Suprapubic skin (tissue), 4 donors: ENCODE data around the gene CNGA1.

Source experiments
- POLR2A ChIP-seq, 2 donors: fragments of 450-650 bp; IDR thresholded peaks; one replicate each; pipeline ENCODE4 v1.6.1; 2017; ENCODE audit warnings: antibody characterized with exemption in 2 of 2, mild to moderate bottlenecking in 2 of 2, moderate library complexity in 2 of 2
- POLR2AphosphoS5 ChIP-seq, 3 donors: sonication (generic); formaldehyde crosslinking; IDR thresholded peaks; one replicate each; pipeline ENCODE4 v1.6.1; 2017; ENCODE audit warnings: antibody characterized with exemption in 3 of 3
- TF ChIP-seq, protein P1 (sequence below), 2 donors: fragments of 200-600 bp in 1 of 2; fragments of 450-650 bp in 1 of 2; sonication (generic) in 1 of 2; IDR thresholded peaks; one replicate each; pipeline ENCODE4 v1.5.1; 2016 to 2019; ENCODE audit warnings: antibody characterized with exemption in 2 of 2, mild to moderate bottlenecking in 1 of 2, moderate library complexity in 1 of 2

GRCh38 chr4:47930971-47931804, 85.3 kb downstream of the CNGA1 start:
- TF ChIP-seq POLR2AphosphoS5 (IDR thresholded peaks at IDR 0.05) (no peak), POLR2A (IDR thresholded peaks at IDR 0.05) (no peak)
- TF ChIP-seq, protein P1, sequence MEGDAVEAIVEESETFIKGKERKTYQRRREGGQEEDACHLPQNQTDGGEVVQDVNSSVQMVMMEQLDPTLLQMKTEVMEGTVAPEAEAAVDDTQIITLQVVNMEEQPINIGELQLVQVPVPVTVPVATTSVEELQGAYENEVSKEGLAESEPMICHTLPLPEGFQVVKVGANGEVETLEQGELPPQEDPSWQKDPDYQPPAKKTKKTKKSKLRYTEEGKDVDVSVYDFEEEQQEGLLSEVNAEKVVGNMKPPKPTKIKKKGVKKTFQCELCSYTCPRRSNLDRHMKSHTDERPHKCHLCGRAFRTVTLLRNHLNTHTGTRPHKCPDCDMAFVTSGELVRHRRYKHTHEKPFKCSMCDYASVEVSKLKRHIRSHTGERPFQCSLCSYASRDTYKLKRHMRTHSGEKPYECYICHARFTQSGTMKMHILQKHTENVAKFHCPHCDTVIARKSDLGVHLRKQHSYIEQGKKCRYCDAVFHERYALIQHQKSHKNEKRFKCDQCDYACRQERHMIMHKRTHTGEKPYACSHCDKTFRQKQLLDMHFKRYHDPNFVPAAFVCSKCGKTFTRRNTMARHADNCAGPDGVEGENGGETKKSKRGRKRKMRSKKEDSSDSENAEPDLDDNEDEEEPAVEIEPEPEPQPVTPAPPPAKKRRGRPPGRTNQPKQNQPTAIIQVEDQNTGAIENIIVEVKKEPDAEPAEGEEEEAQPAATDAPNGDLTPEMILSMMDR (IDR thresholded peaks at IDR 0.05): no peak
